Measurements from ENCODE around the gene ELMO1.

DNA sequence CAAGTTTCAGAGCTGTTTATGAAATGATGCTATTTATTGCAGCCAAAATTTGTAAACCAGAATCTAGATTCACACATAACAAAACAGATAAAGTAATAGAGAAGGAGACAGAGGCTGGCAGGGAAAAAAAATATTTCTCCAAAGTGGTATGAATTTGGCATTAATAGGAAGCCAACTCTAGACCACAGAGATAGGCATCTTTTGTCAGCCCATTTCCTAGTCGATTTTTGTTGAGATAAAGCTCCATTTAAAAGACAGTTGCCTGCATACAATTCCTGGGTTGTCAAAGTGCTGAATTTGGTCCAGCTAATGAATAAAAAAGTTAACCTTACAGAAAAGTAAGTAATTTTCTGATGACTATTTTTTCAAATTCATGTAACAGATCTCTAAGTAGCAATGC, 219.3 kb downstream of the ELMO1 start:
- no peak for TF ChIP-seq CTCF (conservative IDR thresholded peaks at IDR 0.05; ENCODE audit: low read depth, low read length)
- TF ChIP-seq EZH2phosphoT487 (IDR thresholded peaks at IDR 0.05; ENCODE audit: borderline replicate concordance, low read length), result no peak
